GM23338 (cell line): ENCODE measurements around the gene MAPK8IP2. TPM values are rescaled to one million over a fixed set of nuclear protein-coding genes. Genes with fewer than 3 reads are reported as not detected.
A peak's percentile ranks its signal among the peaks of the same experiment; 100 is the strongest.

Experiments
- ATAC-seq: fragments of 200-7000 bp; cut with Tn5 transposase; 3 replicates; pipeline ENCODE4 v1.9.1; 2020
- DNase-seq: peaks from one replicate; pipeline ENCODE4 v3.0.0-alpha.2; 2015; ENCODE audit warnings: low spot score
- H2AFZ ChIP-seq: fragments of 200-600 bp; sonication (generic); 2 replicates; pipeline ENCODE4 v1.8.0; 2016; ENCODE audit warnings: antibody characterized with exemption, mild to moderate bottlenecking, moderate library complexity
- H3F3A ChIP-seq: fragments of 200-600 bp; sonication (generic); replicated peaks from 2 replicates; pipeline ENCODE4 v1.8.0; 2017; ENCODE audit warnings: antibody characterized with exemption, mixed run types, low read depth
- H3K27ac ChIP-seq: fragments of 200-600 bp; sonication (generic); 2 replicates; pipeline ENCODE4 v1.6.1; 2016; ENCODE audit warnings: low read depth
- H3K27me3 ChIP-seq: fragments of 200-600 bp; sonication (generic); 2 replicates; pipeline ENCODE4 v1.8.0; 2016; ENCODE audit warnings: mild to moderate bottlenecking, mixed run types, moderate library complexity; ENCODE audit not compliant: insufficient read depth
- H3K36me3 ChIP-seq: fragments of 200-600 bp; sonication (generic); 2 replicates; pipeline ENCODE4 v1.8.0; 2016; ENCODE audit warnings: mild to moderate bottlenecking; ENCODE audit not compliant: insufficient read depth
- H3K4me1 ChIP-seq: fragments of 200-600 bp; sonication (generic); 2 replicates; pipeline ENCODE4 v1.8.0; 2016; ENCODE audit warnings: mild to moderate bottlenecking, moderate library complexity; ENCODE audit not compliant: insufficient read depth
- H3K4me2 ChIP-seq: fragments of 200-600 bp; sonication (generic); 2 replicates; pipeline ENCODE4 v1.7.1; 2017; ENCODE audit warnings: mixed run types
- H3K4me3 ChIP-seq: fragments of 200-600 bp; sonication (generic); 2 replicates; pipeline ENCODE4 v1.6.1; 2016; ENCODE audit warnings: mixed run types
- H3K79me2 ChIP-seq: fragments of 200-600 bp; sonication (generic); replicated peaks from 2 replicates; pipeline ENCODE4 v1.8.0; 2017; ENCODE audit warnings: mild to moderate bottlenecking; ENCODE audit not compliant: insufficient read depth
- H3K9me2 ChIP-seq: fragments of 200-600 bp; sonication (generic); 2 replicates; pipeline ENCODE4 v1.8.0; 2017; ENCODE audit not compliant: insufficient read depth
- H4K20me1 ChIP-seq: fragments of 200-600 bp; sonication (generic); replicated peaks from 2 replicates; pipeline ENCODE4 v1.8.0; 2017; ENCODE audit warnings: mild to moderate bottlenecking; ENCODE audit not compliant: insufficient read depth
- H3K27ac Mint-ChIP-seq: 2 replicates; pipeline ENCODE4 v1.8.0; 2020; ENCODE audit warnings: inconsistent platforms, mild to moderate bottlenecking, moderate library complexity, mixed read lengths
- H3K27me3 Mint-ChIP-seq: 3 replicates; pipeline ENCODE4 v1.8.0; 2022; ENCODE audit warnings: low read depth, mild to moderate bottlenecking, moderate library complexity, mixed read lengths, inconsistent platforms; ENCODE audit not compliant: insufficient read depth, poor library complexity
- H3K36me3 Mint-ChIP-seq: 3 replicates; pipeline ENCODE4 v1.8.0; 2021; ENCODE audit warnings: low read depth, mild to moderate bottlenecking, inconsistent platforms, moderate library complexity, mixed read lengths
- H3K4me1 Mint-ChIP-seq: 3 replicates; pipeline ENCODE4 v1.8.0; 2020; ENCODE audit warnings: mild to moderate bottlenecking, inconsistent platforms, mixed read lengths
- H3K4me3 Mint-ChIP-seq: 3 replicates; pipeline ENCODE4 v1.8.0; 2021; ENCODE audit warnings: moderate library complexity, mild to moderate bottlenecking, inconsistent platforms, mixed read lengths
- H3K9me3 Mint-ChIP-seq: 3 replicates; pipeline ENCODE4 v1.8.0; 2020; ENCODE audit warnings: moderate library complexity, mild to moderate bottlenecking, inconsistent platforms, mixed read lengths
- CREB1 ChIP-seq: fragments of 250-450 bp; sonication (Bioruptor Pico); IDR thresholded peaks from 2 replicates; pipeline ENCODE4 v1.5.0; 2020; ENCODE audit warnings: low read depth, mild to moderate bottlenecking, moderate library complexity
- CTCF ChIP-seq, 2 experiments: fragments of 200-600 bp in 1 of 2; sonication (generic) in 1 of 2; conservative IDR thresholded peaks; 2 replicates each; pipeline versions ENCODE4 v1.5.1 to v1.6.1; 2016 to 2017; ENCODE audit warnings: antibody characterized with exemption in 2 of 2, low read depth in 2 of 2, mild to moderate bottlenecking in 2 of 2, moderate library complexity in 1 of 2
- ETS1 ChIP-seq: IDR thresholded peaks from 2 replicates; pipeline ENCODE4 v1.6.1; 2016; ENCODE audit warnings: antibody characterized with exemption
- EZH2 ChIP-seq: fragments of 200-600 bp; sonication (generic); IDR thresholded peaks from one replicate; pipeline ENCODE4 v1.8.0; 2017; ENCODE audit warnings: antibody characterized with exemption, mild to moderate bottlenecking, low read depth; ENCODE audit not compliant: unreplicated experiment
- EZH2phosphoT487 ChIP-seq: fragments of 200-600 bp; sonication (generic); IDR thresholded peaks from one replicate; pipeline ENCODE4 v1.8.1; 2018; ENCODE audit warnings: antibody characterized with exemption; ENCODE audit not compliant: unreplicated experiment
- JUNB ChIP-seq: IDR thresholded peaks from one replicate; pipeline ENCODE4 v1.6.1; 2016; ENCODE audit warnings: antibody characterized with exemption; ENCODE audit not compliant: unreplicated experiment
- NANOG ChIP-seq: IDR thresholded peaks from 2 replicates; pipeline ENCODE4 v1.6.1; 2016; ENCODE audit warnings: antibody characterized with exemption, borderline replicate concordance
- POLR2AphosphoS5 ChIP-seq: IDR thresholded peaks from 2 replicates; pipeline ENCODE4 v1.6.1; 2016; ENCODE audit warnings: antibody characterized with exemption, low read depth
- REST ChIP-seq: IDR thresholded peaks from one replicate; pipeline ENCODE4 v1.6.1; 2018; ENCODE audit warnings: antibody characterized with exemption; ENCODE audit not compliant: unreplicated experiment
- STAT1 ChIP-seq: IDR thresholded peaks from one replicate; pipeline ENCODE4 v1.6.1; 2016; ENCODE audit warnings: antibody characterized with exemption; ENCODE audit not compliant: unreplicated experiment
- ZNF114 ChIP-seq: fragments of 250-450 bp; sonication (Bioruptor Pico); IDR thresholded peaks from 2 replicates; pipeline ENCODE4 v1.5.0; 2020; ENCODE audit warnings: mild to moderate bottlenecking, moderate library complexity
- ZNF331 ChIP-seq: fragments of 250-450 bp; sonication (Bioruptor Pico); IDR thresholded peaks from 2 replicates; pipeline ENCODE4 v1.5.0; 2020; ENCODE audit warnings: low read depth, mild to moderate bottlenecking, moderate library complexity
- ZNF462 ChIP-seq: fragments of 250-450 bp; sonication (Bioruptor Pico); IDR thresholded peaks from 2 replicates; pipeline ENCODE4 v1.5.0; 2020; ENCODE audit warnings: mild to moderate bottlenecking, moderate library complexity
- polyA plus RNA-seq: library from polyadenylated mRNA; unstranded; fragments of >200 nt; fragmentation: Nextera tagmentation; extraction: Ambion mirVana; gene quantifications from 2 replicates; pipeline ENCODE4 v1.2.1, GENCODE V29; 2016
- total RNA-seq: library from RNA; depleted of rRNA; stranded (reverse); fragments of >200 nt; shearing (Covaris generic); gene quantifications from 2 replicates; pipeline ENCODE4 v1.2.3, GENCODE V29; 2014

The MAPK8IP2 gene
- total and polyA plus RNA-seq, 2 experiments from 2014 or later = 0.15 to 3.5 TPM

- DNase-seq = no peak
- no peak for ATAC-seq
- H3K27me3 Mint-ChIP-seq = peaks cover 15% of the 10 kb centered on the region
Measured at GRCh38 chr22:50626314-50626849, 25.8 kb downstream of the MAPK8IP2 start.

More at GRCh38 chr22:50626314-50626849, 25.8 kb downstream of the MAPK8IP2 start:
- H3K9me3 Mint-ChIP-seq = no peaks in the 10 kb centered on the region
- H3K79me2 ChIP-seq = no peaks in the 10 kb centered on the region
- TF ChIP-seq CTCF (conservative IDR thresholded peaks at IDR 0.05; ENCODE audit: low read depth in 2 of 2) (no peak), ZNF462 (CRISPR knock-in tag) (no peak), JUNB (no peak), POLR2AphosphoS5 (no peak), EZH2phosphoT487 (no peak), NANOG (no peak), ETS1 (no peak), ZNF114 (CRISPR knock-in tag) (no peak), STAT1 (no peak), ZNF331 (no peak), CREB1 (CRISPR knock-in tag) (no peak), REST (no peak), EZH2 (no peak)
- no peaks in the 10 kb centered on the region for H3K9me2 ChIP-seq
- H3K36me3 ChIP-seq = no peaks in the 10 kb centered on the region
- H3K4me1 Mint-ChIP-seq = peaks cover 16% of the 10 kb centered on the region
- no peak overlapping the region for H3K27ac Mint-ChIP-seq
- no peaks in the 10 kb centered on the region; the same call in 1 of the 2 replicates for H4K20me1 ChIP-seq
- no peak overlapping the region for H2AFZ ChIP-seq
- no peak overlapping the region for H3K27ac ChIP-seq
- H3K4me2 ChIP-seq = no peak overlapping the region
- peaks cover 15% of the 10 kb centered on the region for H3K27me3 ChIP-seq
- peaks cover 8% of the 10 kb centered on the region; the same call in 1 of the 2 replicates for H3F3A ChIP-seq
- H3K36me3 Mint-ChIP-seq = no peaks in the 10 kb centered on the region
- H3K4me3 ChIP-seq = no peak overlapping the region
- H3K4me3 Mint-ChIP-seq = peak overlapping the region; percentile 36; the same call in 2 of the 3 replicates
- peaks cover 5% of the 10 kb centered on the region for H3K4me1 ChIP-seq
